Liver (tissue), 3 donors: ENCODE data around the gene VAV3.

Experiments
- GABPA ChIP-seq, 2 donors: IDR thresholded peaks in 1 of 2; conservative IDR thresholded peaks in 1 of 2; 2 replicates each; pipeline ENCODE4 v1.6.1; 2016; ENCODE audit warnings: antibody characterized with exemption in 2 of 2, mild to moderate bottlenecking in 1 of 2, moderate library complexity in 1 of 2
- HNF4A ChIP-seq, 2 donors: conservative IDR thresholded peaks; 2 replicates each; pipeline ENCODE4 v1.6.1; 2016; ENCODE audit warnings: antibody characterized with exemption in 2 of 2, mild to moderate bottlenecking in 2 of 2
- RAD21 ChIP-seq, 2 donors: IDR thresholded peaks; 2 replicates each; pipeline ENCODE4 v1.6.1; 2016; ENCODE audit warnings: antibody characterized with exemption in 2 of 2, mild to moderate bottlenecking in 2 of 2
- RXRA ChIP-seq, 2 donors: IDR thresholded peaks; 2 replicates each; pipeline ENCODE4 v1.6.1; 2017 to 2018; ENCODE audit warnings: antibody characterized with exemption in 2 of 2, mild to moderate bottlenecking in 1 of 2
- SP1 ChIP-seq: IDR thresholded peaks from 2 replicates; pipeline ENCODE4 v1.6.1; 2018; ENCODE audit warnings: antibody characterized with exemption, mild to moderate bottlenecking
- TAF1 ChIP-seq: conservative IDR thresholded peaks from 2 replicates; pipeline ENCODE4 v1.6.1; 2016; ENCODE audit warnings: antibody characterized with exemption, mild to moderate bottlenecking
- YY1 ChIP-seq: IDR thresholded peaks from 2 replicates; pipeline ENCODE4 v1.6.1; 2016; ENCODE audit warnings: antibody characterized with exemption, mild to moderate bottlenecking
- TF ChIP-seq, protein P1 (sequence below): fragments of 150-350 bp; IDR thresholded peaks from 2 replicates; pipeline ENCODE4 v1.5.1; 2017; ENCODE audit warnings: improper control_type of control experiment, low read depth, low read length; ENCODE audit not compliant: missing input control
- TF ChIP-seq, protein P2 (sequence below): IDR thresholded peaks from 2 replicates; pipeline ENCODE4 v1.6.1; 2016; ENCODE audit warnings: antibody characterized with exemption
- TF ChIP-seq, protein P3 (sequence below): IDR thresholded peaks from 2 replicates; pipeline ENCODE4 v1.6.1; 2016; ENCODE audit warnings: antibody characterized with exemption
- donor health status: healthy.
- donor health status: healthy.

DNA sequence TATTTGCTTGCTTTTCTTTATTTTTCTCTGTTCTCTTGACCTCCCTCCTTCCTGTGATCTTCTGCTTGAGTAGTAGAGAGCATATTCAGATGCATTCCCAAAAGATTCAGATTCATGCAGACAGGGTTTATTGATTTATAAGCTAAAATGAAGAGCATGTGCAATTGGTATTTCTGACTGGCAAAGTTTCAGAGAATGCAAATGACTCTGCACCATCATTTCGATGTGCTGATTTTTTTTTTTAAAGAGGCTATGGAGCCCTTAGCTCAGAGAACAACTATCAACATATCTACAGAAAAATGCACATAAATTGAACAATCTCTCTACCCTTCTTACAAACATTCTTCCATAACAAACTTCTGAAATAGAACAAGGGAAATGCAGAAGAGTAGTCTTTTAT is 312.0 kb downstream of the VAV3 start:
- TF ChIP-seq RXRA (IDR thresholded peaks at IDR 0.05) (no peak), RAD21 (IDR thresholded peaks at IDR 0.05) (no peak), GABPA (IDR thresholded peaks at IDR 0.05 in 1 of 2, conservative IDR thresholded peaks at IDR 0.05 in 1 of 2) (no peak), YY1 (no peak), SP1 (no peak), TAF1 (no peak), HNF4A (conservative IDR thresholded peaks at IDR 0.05) (no peak)
- TF ChIP-seq, protein P1, sequence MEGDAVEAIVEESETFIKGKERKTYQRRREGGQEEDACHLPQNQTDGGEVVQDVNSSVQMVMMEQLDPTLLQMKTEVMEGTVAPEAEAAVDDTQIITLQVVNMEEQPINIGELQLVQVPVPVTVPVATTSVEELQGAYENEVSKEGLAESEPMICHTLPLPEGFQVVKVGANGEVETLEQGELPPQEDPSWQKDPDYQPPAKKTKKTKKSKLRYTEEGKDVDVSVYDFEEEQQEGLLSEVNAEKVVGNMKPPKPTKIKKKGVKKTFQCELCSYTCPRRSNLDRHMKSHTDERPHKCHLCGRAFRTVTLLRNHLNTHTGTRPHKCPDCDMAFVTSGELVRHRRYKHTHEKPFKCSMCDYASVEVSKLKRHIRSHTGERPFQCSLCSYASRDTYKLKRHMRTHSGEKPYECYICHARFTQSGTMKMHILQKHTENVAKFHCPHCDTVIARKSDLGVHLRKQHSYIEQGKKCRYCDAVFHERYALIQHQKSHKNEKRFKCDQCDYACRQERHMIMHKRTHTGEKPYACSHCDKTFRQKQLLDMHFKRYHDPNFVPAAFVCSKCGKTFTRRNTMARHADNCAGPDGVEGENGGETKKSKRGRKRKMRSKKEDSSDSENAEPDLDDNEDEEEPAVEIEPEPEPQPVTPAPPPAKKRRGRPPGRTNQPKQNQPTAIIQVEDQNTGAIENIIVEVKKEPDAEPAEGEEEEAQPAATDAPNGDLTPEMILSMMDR = no peak
- TF ChIP-seq, protein P2, sequence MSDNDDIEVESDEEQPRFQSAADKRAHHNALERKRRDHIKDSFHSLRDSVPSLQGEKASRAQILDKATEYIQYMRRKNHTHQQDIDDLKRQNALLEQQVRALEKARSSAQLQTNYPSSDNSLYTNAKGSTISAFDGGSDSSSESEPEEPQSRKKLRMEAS = no peak
- TF ChIP-seq, protein P3, sequence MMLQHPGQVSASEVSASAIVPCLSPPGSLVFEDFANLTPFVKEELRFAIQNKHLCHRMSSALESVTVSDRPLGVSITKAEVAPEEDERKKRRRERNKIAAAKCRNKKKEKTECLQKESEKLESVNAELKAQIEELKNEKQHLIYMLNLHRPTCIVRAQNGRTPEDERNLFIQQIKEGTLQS = no peak
